Thymus (tissue), 11 donors: ENCODE measurements around the gene TAF1C. TPM values are rescaled to one million over a fixed set of nuclear protein-coding genes. Genes with fewer than 3 reads are reported as not detected.

Experiments
- DNase-seq, 9 donors: peaks; one replicate each; pipeline ENCODE4 v3.0.0-alpha.2; 2013; ENCODE audit warnings: low spot score in 9 of 9, low read depth in 6 of 9, missing footprints in 1 of 9
- H3K27ac ChIP-seq, 2 donors: one replicate each; pipeline ENCODE4 v1.5.1; 2013; ENCODE audit warnings: control low read depth in 1 of 2, low read depth in 1 of 2, low read length in 1 of 2, mild to moderate bottlenecking in 1 of 2, moderate library complexity in 1 of 2
- H3K27me3 ChIP-seq, 2 donors: one replicate each; pipeline ENCODE4 v1.5.1; 2013; ENCODE audit warnings: low read length in 1 of 2; ENCODE audit not compliant: control insufficient read depth in 2 of 2, insufficient read depth in 1 of 2
- H3K36me3 ChIP-seq, 2 donors: one replicate each; pipeline ENCODE4 v1.5.1; 2013; ENCODE audit warnings: low read length in 1 of 2, mild to moderate bottlenecking in 1 of 2, moderate library complexity in 1 of 2; ENCODE audit not compliant: control insufficient read depth in 2 of 2, insufficient read depth in 2 of 2
- H3K4me1 ChIP-seq, 2 donors: one replicate each; pipeline ENCODE4 v1.5.1; 2013; ENCODE audit warnings: low read length in 2 of 2; ENCODE audit not compliant: control insufficient read depth in 2 of 2, insufficient read depth in 2 of 2
- H3K4me3 ChIP-seq, 2 donors: one replicate each; pipeline ENCODE4 v1.5.1; 2013; ENCODE audit warnings: low read length in 2 of 2, control low read depth in 1 of 2, mild to moderate bottlenecking in 1 of 2
- H3K9me3 ChIP-seq, 2 donors: one replicate each; pipeline ENCODE4 v1.5.1; 2013; ENCODE audit warnings: low read length in 1 of 2, mild to moderate bottlenecking in 1 of 2; ENCODE audit not compliant: control insufficient read depth in 2 of 2, insufficient read depth in 1 of 2
- whole genome bisulfite sequencing: extraction: QIAGEN DNeasy Blood & Tissue Kit; methylation state at CpG from one replicate; pipeline ENCODE4 v1.1.7; 2013; 5-methylcytosine and 5-hydroxymethylcytosine counted together
- polyA plus RNA-seq: library from polyadenylated mRNA; stranded (reverse); fragments of 200-250 nt; gene quantifications from one replicate; pipeline ENCODE4 v1.2.3, GENCODE V29; 2013
- total RNA-seq: library from RNA; stranded (reverse); fragments of 120-200 nt; gene quantifications from one replicate; pipeline ENCODE4 v1.2.4, GENCODE V29; 2013
- donor health status: healthy.

Gene TAF1C
- total and polyA plus RNA-seq, 2 donors: 14.9 to 72.3 TPM

- Histone ChIP-seq H3K9me3 (no peaks in the 10 kb centered on the region), H3K27me3 (no peaks in the 10 kb centered on the region), H3K4me1 (peaks cover 4 to 10% of the 10 kb centered on the region in 2 donors), H3K27ac (no peak overlapping the region), H3K36me3 (peaks cover 39 to 65% of the 10 kb centered on the region in 2 donors), H3K4me3 (no peak overlapping the region)
- DNase-seq: no peak
- WGBS: 96% methylated on average over 26 of the region's 26 CpGs
These were observed 3.9 kb downstream of the TAF1C start for GRCh38 chr16:84182680-84183571.

GRCh38 chr16:84182104-84182503, 4.8 kb downstream of the TAF1C start:
- Histone ChIP-seq H3K27ac (no peak overlapping the region), H3K27me3 (no peaks in the 10 kb centered on the region)
- no peak for DNase-seq

GRCh38 chr16:84181144-84181915, 5.5 kb downstream of the TAF1C start:
- Histone ChIP-seq H3K4me3 (no peak overlapping the region), H3K9me3 (no peaks in the 10 kb centered on the region), H3K27me3 (no peaks in the 10 kb centered on the region), H3K27ac (no peak overlapping the region), H3K4me1 (peaks cover 4 to 9% of the 10 kb centered on the region in 2 donors), H3K36me3 (peaks cover 40 to 65% of the 10 kb centered on the region in 2 donors)
- DNase-seq: no peak
- WGBS: 97% methylated on average over 41 of the region's 41 CpGs

More at GRCh38 chr16:84182104-84182503, 4.8 kb downstream of the TAF1C start:
- peaks cover 4 to 10% of the 10 kb centered on the region in 2 donors for H3K4me1 ChIP-seq
- H3K4me3 ChIP-seq: no peak overlapping the region
- H3K36me3 ChIP-seq: peaks cover 40 to 65% of the 10 kb centered on the region in 2 donors
- WGBS: 98% methylated on average over 18 of the region's 18 CpGs
- no peaks in the 10 kb centered on the region for H3K9me3 ChIP-seq

GRCh38 chr16:84180519-84181140, 6.2 kb downstream of the TAF1C start:
- Histone ChIP-seq H3K9me3 (no peaks in the 10 kb centered on the region), H3K27ac (no peak overlapping the region), H3K27me3 (no peaks in the 10 kb centered on the region), H3K4me1 (peaks cover 0 to 2% of the 10 kb centered on the region in 2 donors), H3K36me3 (peaks cover 40 to 65% of the 10 kb centered on the region in 2 donors), H3K4me3 (no peak overlapping the region)
- 96% methylated on average over 21 of the region's 21 CpGs for WGBS
- DNase-seq: no peak

- Histone ChIP-seq H3K27ac (no peak overlapping the region), H3K36me3 (peaks cover 40 to 61% of the 10 kb centered on the region in 2 donors), H3K27me3 (no peaks in the 10 kb centered on the region), H3K4me1 (no peaks in the 10 kb centered on the region), H3K4me3 (no peak overlapping the region), H3K9me3 (no peaks in the 10 kb centered on the region)
- DNase-seq: no peak
- 96% methylated on average over 33 of the region's 33 CpGs for WGBS
These were observed 7.1 kb downstream of the TAF1C start for GRCh38 chr16:84179612-84180320.

- no peak for DNase-seq
- Histone ChIP-seq H3K4me3 (no peak overlapping the region), H3K36me3 (peaks cover 40 to 60% of the 10 kb centered on the region in 2 donors), H3K4me1 (no peaks in the 10 kb centered on the region), H3K27ac (no peak overlapping the region), H3K27me3 (no peaks in the 10 kb centered on the region), H3K9me3 (no peaks in the 10 kb centered on the region)
- 96% methylated on average over 28 of the region's 28 CpGs for WGBS
These were observed 7.8 kb downstream of the TAF1C start for GRCh38 chr16:84178892-84179611.

- DNase-seq: no peak
- no peak overlapping the region for H3K27ac ChIP-seq
- no peak overlapping the region for H3K4me3 ChIP-seq
- H3K4me1 ChIP-seq: no peaks in the 10 kb centered on the region
- no peaks in the 10 kb centered on the region for H3K9me3 ChIP-seq
- no peaks in the 10 kb centered on the region for H3K27me3 ChIP-seq
- WGBS: 96% methylated on average over 15 of the region's 15 CpGs
- peaks cover 35 to 52% of the 10 kb centered on the region in 2 donors for H3K36me3 ChIP-seq
These were observed 8.6 kb downstream of the TAF1C start for GRCh38 chr16:84178146-84178765.

GRCh38 chr16:84177741-84178073, 9.2 kb downstream of the TAF1C start:
- DNase-seq: no peak
- no peak overlapping the region for H3K27ac ChIP-seq
- peaks cover 30 to 47% of the 10 kb centered on the region in 2 donors for H3K36me3 ChIP-seq
- 96% methylated on average over 9 of the region's 9 CpGs for WGBS
- no peaks in the 10 kb centered on the region for H3K27me3 ChIP-seq
- no peak overlapping the region for H3K4me3 ChIP-seq
- H3K9me3 ChIP-seq: no peaks in the 10 kb centered on the region
- no peaks in the 10 kb centered on the region for H3K4me1 ChIP-seq
